GDM1 (cell line): ENCODE data around the gene DPYSL5.
A peak's percentile ranks its signal among the peaks of the same experiment; 100 is the strongest.
"Not testable (repeated sequence)": the region's sequence is repeated elsewhere in the genome, so short reads cannot be mapped to it uniquely, and the experiment has no call there.

ENCODE experiments used
- DNase-seq: peaks from one replicate; lab custom pipeline; 2025; lab: John Stamatoyannopoulos, UW

Gene DPYSL5

GRCh38 chr2:26901326-26902183 is 53.6 kb downstream of the DPYSL5 start:
- no peak for DNase-seq

- DNase-seq, result no peak
Observed at GRCh38 chr2:26903676-26904075, 55.7 kb downstream of the DPYSL5 start.

- no peak for DNase-seq
Observed at GRCh38 chr2:26904839-26905238, 56.9 kb downstream of the DPYSL5 start.

- DNase-seq, result no peak
Observed at GRCh38 chr2:26905341-26906198, 57.6 kb downstream of the DPYSL5 start.

- no peak for DNase-seq
Observed at GRCh38 chr2:26907416-26907815, 59.5 kb downstream of the DPYSL5 start.

- DNase-seq, result no peak
Observed at GRCh38 chr2:26910176-26910575, 62.2 kb downstream of the DPYSL5 start.

GRCh38 chr2:26911911-26912861 is 64.3 kb downstream of the DPYSL5 start:
- DNase-seq, result no peak

GRCh38 chr2:26913606-26913998 is 65.7 kb downstream of the DPYSL5 start:
- no peak for DNase-seq

- no peak for DNase-seq
Observed at GRCh38 chr2:26913999-26914658, 66.2 kb downstream of the DPYSL5 start.

- DNase-seq, result no peak
Observed at GRCh38 chr2:26914659-26915310, 66.9 kb downstream of the DPYSL5 start.

GRCh38 chr2:26915316-26915715 is 67.4 kb downstream of the DPYSL5 start:
- DNase-seq, result no peak

- DNase-seq, result no peak
Observed at GRCh38 chr2:26916128-26916692, 68.3 kb downstream of the DPYSL5 start.

- DNase-seq, result no peak
Observed at GRCh38 chr2:26917135-26917836, 69.4 kb downstream of the DPYSL5 start.

- DNase-seq, result no peak
Observed at GRCh38 chr2:26921323-26921722, 73.4 kb downstream of the DPYSL5 start.

GRCh38 chr2:26922405-26923188 is 74.7 kb downstream of the DPYSL5 start:
- peak; percentile 53 for DNase-seq

- not testable (repeated sequence) for DNase-seq
Observed at GRCh38 chr2:26923189-26923466, 75.2 kb downstream of the DPYSL5 start.

- no peak for DNase-seq
Observed at GRCh38 chr2:26924731-26925099, 76.8 kb downstream of the DPYSL5 start.

GRCh38 chr2:26925100-26925791 is 77.3 kb downstream of the DPYSL5 start:
- no peak for DNase-seq

- DNase-seq, result no peak
Observed at GRCh38 chr2:26927221-26927620, 79.3 kb downstream of the DPYSL5 start.
